Left ventricle myocardium inferior (tissue), 1 donor: Measurements from ENCODE around the gene DSP. TPM values are rescaled to one million over a fixed set of nuclear protein-coding genes. Genes with fewer than 3 reads are reported as not detected.

Source experiments
- DNase-seq: peaks from one replicate; pipeline ENCODE4 v3.0.0-alpha.2; 2020
- H3K27ac ChIP-seq: fragments of 200-600 bp; replicated peaks from 2 replicates; pipeline ENCODE4 v1.8.0; 2021
- H3K27me3 ChIP-seq: fragments of 200-600 bp; 2 replicates; pipeline ENCODE4 v1.8.0; 2021; ENCODE audit warnings: low read depth
- H3K36me3 ChIP-seq: fragments of 200-600 bp; 2 replicates; pipeline ENCODE4 v1.8.0; 2021
- H3K4me1 ChIP-seq: fragments of 200-600 bp; 2 replicates; pipeline ENCODE4 v1.8.0; 2021
- H3K4me3 ChIP-seq: fragments of 200-600 bp; 2 replicates; pipeline ENCODE4 v1.8.0; 2021; ENCODE audit warnings: mild to moderate bottlenecking, moderate library complexity
- H3K9me3 ChIP-seq: fragments of 200-600 bp; replicated peaks from 2 replicates; pipeline ENCODE4 v1.8.0; 2021
- intact Hi-C: fragments of 100-400 bp; cut with micrococcal nuclease; formaldehyde crosslinking; loops from one replicate; pipeline ENCODE4 v1.11.0; 2022
- total RNA-seq: library from RNA; stranded (reverse); fragmentation: NEBNext Ultra II Directional; extraction: Animal tissue kit (Norgen Biotek cat#: 25700); gene quantifications from one replicate; pipeline ENCODE4 v1.2.1, GENCODE V29; 2021
- TF ChIP-seq, protein P1 (sequence below): fragments of 200-600 bp; IDR thresholded peaks from 2 replicates; pipeline ENCODE4 v1.8.0; 2021; ENCODE audit warnings: antibody characterized with exemption, mild to moderate bottlenecking, borderline replicate concordance
- donor health status: DM: no; HTN: yes; CAD: no; lungs with severe emphysema.

DSP gene
- total RNA-seq, 1 donor from 2014 or later, result 322 TPM

DNA sequence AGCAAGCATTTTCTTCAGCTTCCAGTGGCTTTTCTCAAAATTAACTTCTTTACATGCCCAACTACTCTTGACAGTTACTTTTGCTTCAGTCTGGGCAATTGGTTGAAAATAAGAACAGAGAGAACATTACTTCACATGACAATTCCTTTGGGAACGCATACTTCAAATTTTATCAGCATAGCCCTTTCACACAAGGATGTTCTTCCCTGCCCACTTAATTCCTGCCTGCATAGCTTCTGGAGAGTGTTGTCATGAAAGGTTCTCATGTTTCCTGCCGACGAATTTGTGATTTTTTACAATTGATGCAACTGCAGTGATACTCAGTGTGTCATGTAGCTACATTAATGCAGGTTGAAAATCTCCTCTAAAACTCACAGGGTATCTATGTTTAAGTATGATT, 26.6 kb downstream of the DSP start:
- no peak for DNase-seq
- H3K36me3 ChIP-seq, result peaks cover 70% of the 10 kb centered on the region
- intact Hi-C loops, result no loop called here

DNA sequence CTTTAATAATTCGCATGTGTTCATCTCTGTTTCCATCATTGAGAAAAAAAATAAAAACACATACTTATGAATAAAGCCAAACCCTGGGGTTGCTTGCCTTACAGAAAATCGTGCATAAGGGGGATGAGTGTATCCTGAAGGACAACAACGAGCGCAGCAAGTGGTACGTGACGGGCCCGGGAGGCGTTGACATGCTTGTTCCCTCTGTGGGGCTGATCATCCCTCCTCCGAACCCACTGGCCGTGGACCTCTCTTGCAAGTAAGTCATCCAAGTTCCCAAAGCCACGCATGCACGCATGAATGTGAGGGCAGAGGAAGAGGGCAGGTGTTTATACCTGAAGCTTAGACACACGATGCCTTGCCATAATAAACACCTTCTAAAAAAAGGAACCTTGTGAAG, 27.6 kb downstream of the DSP start:
- DNase-seq, result no peak
- intact Hi-C loops, result no loop called here

More for the DNA sequence above, 26.6 kb downstream of the DSP start:
- no peaks in the 10 kb centered on the region for H3K9me3 ChIP-seq
- TF ChIP-seq, protein P1, sequence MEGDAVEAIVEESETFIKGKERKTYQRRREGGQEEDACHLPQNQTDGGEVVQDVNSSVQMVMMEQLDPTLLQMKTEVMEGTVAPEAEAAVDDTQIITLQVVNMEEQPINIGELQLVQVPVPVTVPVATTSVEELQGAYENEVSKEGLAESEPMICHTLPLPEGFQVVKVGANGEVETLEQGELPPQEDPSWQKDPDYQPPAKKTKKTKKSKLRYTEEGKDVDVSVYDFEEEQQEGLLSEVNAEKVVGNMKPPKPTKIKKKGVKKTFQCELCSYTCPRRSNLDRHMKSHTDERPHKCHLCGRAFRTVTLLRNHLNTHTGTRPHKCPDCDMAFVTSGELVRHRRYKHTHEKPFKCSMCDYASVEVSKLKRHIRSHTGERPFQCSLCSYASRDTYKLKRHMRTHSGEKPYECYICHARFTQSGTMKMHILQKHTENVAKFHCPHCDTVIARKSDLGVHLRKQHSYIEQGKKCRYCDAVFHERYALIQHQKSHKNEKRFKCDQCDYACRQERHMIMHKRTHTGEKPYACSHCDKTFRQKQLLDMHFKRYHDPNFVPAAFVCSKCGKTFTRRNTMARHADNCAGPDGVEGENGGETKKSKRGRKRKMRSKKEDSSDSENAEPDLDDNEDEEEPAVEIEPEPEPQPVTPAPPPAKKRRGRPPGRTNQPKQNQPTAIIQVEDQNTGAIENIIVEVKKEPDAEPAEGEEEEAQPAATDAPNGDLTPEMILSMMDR, result no peak
- H3K27ac ChIP-seq, result no peak overlapping the region
- H3K27me3 ChIP-seq, result no peaks in the 10 kb centered on the region
- no peak overlapping the region for H3K4me3 ChIP-seq
- H3K4me1 ChIP-seq, result no peaks in the 10 kb centered on the region

DNA sequence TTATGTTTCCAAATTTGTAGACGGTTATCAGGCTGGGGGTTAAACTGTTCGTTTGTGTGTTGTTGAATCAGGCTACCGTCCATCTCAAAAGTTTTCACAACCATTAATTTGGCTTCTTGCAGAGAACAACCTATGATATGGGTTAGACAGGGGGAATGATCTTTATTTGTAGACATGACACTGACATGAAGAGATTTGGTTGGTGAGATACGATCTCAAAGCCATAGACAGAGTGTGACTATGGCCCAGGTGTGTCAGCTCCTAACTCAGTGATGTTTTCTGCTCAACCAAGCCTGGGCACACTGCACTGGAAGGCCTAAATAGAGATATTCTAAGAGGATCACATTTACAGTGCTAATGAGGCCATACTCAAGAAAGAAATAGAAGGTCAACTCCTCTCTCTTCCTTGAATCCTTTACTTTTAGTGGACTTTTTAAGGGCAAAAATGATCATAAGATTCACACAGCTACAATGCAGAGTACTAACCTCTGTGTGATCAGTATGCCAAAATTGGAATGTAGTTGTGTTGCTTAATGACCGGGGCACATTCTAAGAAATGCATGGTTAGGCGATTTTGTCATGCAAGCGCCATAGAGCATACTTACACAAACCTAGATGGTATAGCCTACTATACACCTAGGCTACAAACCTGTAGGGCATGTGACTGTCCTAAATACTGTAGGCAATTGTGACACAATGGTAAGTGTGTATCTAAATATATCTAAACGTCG, 30.9 kb downstream of the DSP start:
- Histone ChIP-seq H3K4me3 (no peak overlapping the region), H3K36me3 (peaks cover 91% of the 10 kb centered on the region), H3K4me1 (no peaks in the 10 kb centered on the region), H3K9me3 (no peaks in the 10 kb centered on the region), H3K27ac (no peak overlapping the region), H3K27me3 (peaks cover under 1% of the 10 kb centered on the region)
- intact Hi-C loops, result no loop called here
- TF ChIP-seq, protein P1, result no peak
- DNase-seq, result no peak

More for the DNA sequence above, 27.6 kb downstream of the DSP start:
- TF ChIP-seq, protein P1, result no peak
- Histone ChIP-seq H3K4me1 (no peaks in the 10 kb centered on the region), H3K9me3 (no peaks in the 10 kb centered on the region), H3K4me3 (no peak overlapping the region), H3K27ac (no peak overlapping the region), H3K36me3 (peaks cover 72% of the 10 kb centered on the region), H3K27me3 (no peaks in the 10 kb centered on the region)

DNA sequence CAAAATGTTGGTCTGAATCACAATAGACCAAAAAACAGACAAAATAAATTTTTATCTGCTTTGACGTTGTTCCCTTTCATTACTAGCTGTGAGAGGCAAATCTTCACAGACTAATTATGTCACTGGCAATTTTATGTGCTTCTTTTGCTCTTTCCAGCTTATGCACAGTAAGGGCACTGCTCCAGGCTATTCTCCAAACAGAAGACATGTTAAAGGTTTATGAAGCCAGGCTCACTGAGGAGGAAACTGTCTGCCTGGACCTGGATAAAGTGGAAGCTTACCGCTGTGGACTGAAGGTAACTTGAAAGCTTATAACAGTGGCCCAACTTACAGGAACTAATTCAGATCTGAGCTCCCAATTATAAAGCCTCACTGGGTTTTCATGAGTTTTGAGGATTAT, 33.0 kb downstream of the DSP start:
- no peaks in the 10 kb centered on the region for H3K4me1 ChIP-seq
- TF ChIP-seq, protein P1, result no peak
- H3K4me3 ChIP-seq, result no peak overlapping the region
- H3K36me3 ChIP-seq, result peaks cover 80% of the 10 kb centered on the region
- no peak for DNase-seq
- H3K9me3 ChIP-seq, result no peaks in the 10 kb centered on the region
- peaks cover 4% of the 10 kb centered on the region for H3K27me3 ChIP-seq
- no peak overlapping the region for H3K27ac ChIP-seq
- intact Hi-C loops, result no loop called here

DNA sequence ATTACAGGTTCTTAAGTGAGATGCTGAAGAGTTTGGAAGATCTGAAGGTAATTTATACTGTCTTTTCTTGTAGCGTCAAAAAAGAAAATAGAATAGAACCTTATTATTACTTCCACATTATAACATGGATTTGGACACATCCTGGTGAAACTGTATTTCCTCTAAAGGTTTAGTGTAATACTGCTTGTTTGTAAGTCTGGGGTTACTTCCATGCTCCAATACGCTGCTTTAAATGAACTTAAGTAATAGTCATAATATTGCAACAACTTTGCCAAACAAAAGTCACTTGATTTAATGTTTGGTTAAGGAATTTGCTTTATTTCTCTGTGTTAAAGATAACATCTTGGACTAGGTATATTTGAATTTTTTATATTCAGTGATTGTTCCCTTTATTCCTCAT, 37.0 kb downstream of the DSP start:
- Histone ChIP-seq H3K27ac (no peak overlapping the region), H3K4me3 (no peak overlapping the region), H3K4me1 (no peaks in the 10 kb centered on the region), H3K27me3 (peaks cover 4% of the 10 kb centered on the region), H3K9me3 (no peaks in the 10 kb centered on the region), H3K36me3 (peaks cover 59% of the 10 kb centered on the region)
- TF ChIP-seq, protein P1, result no peak
- DNase-seq, result no peak
- intact Hi-C loops, result no loop called here
